ENCODE results near the gene SLC16A4.

DNA sequence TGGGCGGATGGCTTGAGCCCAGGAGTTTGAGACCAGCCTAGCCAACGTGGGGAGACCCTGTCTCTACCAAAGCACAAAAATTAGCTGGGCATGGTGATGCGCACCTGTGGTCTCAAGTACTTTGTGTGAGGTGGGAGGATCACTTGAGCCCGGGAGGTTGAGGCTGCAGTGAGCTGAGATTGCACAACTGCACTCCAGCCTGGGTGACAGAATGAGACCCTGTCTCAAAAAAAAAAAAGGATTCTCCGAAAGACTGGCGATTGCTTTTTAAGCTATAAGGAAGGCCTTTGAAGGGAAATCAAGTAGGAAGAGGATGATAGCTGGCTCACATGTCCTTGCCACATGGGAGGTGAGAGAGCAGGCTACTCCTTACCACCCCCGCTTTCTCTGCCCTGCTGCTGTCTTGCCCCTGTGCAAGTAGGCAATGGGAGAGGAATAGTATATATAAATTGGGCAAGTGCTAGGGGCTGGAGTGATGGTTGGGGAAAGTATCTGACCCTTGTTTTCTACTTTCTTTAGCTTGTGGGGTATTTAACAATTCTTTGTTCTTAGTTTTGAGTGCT is 20.4 kb upstream of the SLC16A4 start:
- TF ChIP-seq, protein P1, sequence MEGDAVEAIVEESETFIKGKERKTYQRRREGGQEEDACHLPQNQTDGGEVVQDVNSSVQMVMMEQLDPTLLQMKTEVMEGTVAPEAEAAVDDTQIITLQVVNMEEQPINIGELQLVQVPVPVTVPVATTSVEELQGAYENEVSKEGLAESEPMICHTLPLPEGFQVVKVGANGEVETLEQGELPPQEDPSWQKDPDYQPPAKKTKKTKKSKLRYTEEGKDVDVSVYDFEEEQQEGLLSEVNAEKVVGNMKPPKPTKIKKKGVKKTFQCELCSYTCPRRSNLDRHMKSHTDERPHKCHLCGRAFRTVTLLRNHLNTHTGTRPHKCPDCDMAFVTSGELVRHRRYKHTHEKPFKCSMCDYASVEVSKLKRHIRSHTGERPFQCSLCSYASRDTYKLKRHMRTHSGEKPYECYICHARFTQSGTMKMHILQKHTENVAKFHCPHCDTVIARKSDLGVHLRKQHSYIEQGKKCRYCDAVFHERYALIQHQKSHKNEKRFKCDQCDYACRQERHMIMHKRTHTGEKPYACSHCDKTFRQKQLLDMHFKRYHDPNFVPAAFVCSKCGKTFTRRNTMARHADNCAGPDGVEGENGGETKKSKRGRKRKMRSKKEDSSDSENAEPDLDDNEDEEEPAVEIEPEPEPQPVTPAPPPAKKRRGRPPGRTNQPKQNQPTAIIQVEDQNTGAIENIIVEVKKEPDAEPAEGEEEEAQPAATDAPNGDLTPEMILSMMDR (conservative IDR thresholded peaks at IDR 0.05; ENCODE audit: low read depth, low read length), result no peak
- TF ChIP-seq EZH2 (IDR thresholded peaks at IDR 0.05; ENCODE audit: low read length, unreplicated experiment), result no peak
- no peak for TF ChIP-seq EZH2phosphoT487 (IDR thresholded peaks at IDR 0.05; ENCODE audit: borderline replicate concordance, low read length)

Measured in PC-3 (cell line).